Kidney (tissue), 14 donors: Measurements from ENCODE around the gene RAPH1. TPM values are rescaled to one million over a fixed set of nuclear protein-coding genes. Genes with fewer than 3 reads are reported as not detected.

ENCODE experiments used
- DNase-seq, 5 donors: peaks; one replicate each; pipeline ENCODE4 v3.0.0-alpha.2; 2013 to 2020
- FAIRE-seq: peaks from 2 replicates; lab custom pipeline; 2012; peaks lifted over from hg19 to GRCh38; lab: Jason Lieb, UNC
- H3K27ac ChIP-seq, 2 donors: one replicate each; pipeline ENCODE4 v1.7.0; 2013; ENCODE audit warnings: low read depth in 2 of 2, low read length in 2 of 2, inconsistent platforms in 1 of 2
- H3K27me3 ChIP-seq: one replicate; pipeline ENCODE4 v1.7.1; 2013; ENCODE audit warnings: low read length, inconsistent platforms; ENCODE audit not compliant: control insufficient read depth, insufficient read depth
- H3K36me3 ChIP-seq, 3 donors: one replicate each; pipeline versions ENCODE4 v1.7.0 to v1.7.1; 2013; ENCODE audit warnings: low read length in 3 of 3, control low read depth in 1 of 3, inconsistent platforms in 1 of 3; ENCODE audit not compliant: insufficient read depth in 3 of 3, control insufficient read depth in 2 of 3
- H3K4me1 ChIP-seq, 3 donors: one replicate each; pipeline versions ENCODE4 v1.7.0 to v1.7.1; 2013; ENCODE audit warnings: low read length in 3 of 3, inconsistent platforms in 1 of 3, low read depth in 1 of 3; ENCODE audit not compliant: control insufficient read depth in 2 of 3, insufficient read depth in 2 of 3
- H3K4me3 ChIP-seq, 3 donors: one replicate each; pipeline versions ENCODE4 v1.7.0 to v1.8.1; 2013; ENCODE audit warnings: low read length in 3 of 3, control low read depth in 1 of 3, inconsistent platforms in 1 of 3
- H3K9ac ChIP-seq, 3 donors: one replicate each; pipeline versions ENCODE4 v1.7.0 to v1.7.1; 2013; ENCODE audit warnings: low read length in 3 of 3, control low read depth in 1 of 3, inconsistent platforms in 1 of 3
- H3K9me3 ChIP-seq, 3 donors: one replicate each; pipeline versions ENCODE4 v1.7.0 to v1.7.1; 2013; ENCODE audit warnings: low read length in 3 of 3, control low read depth in 1 of 3, inconsistent platforms in 1 of 3; ENCODE audit not compliant: control insufficient read depth in 2 of 3, insufficient read depth in 1 of 3
- intact Hi-C: fragments of 100-400 bp; cut with DNase I; formaldehyde crosslinking; loops from one replicate; pipeline ENCODE4 v1.11.1; 2022
- polyA plus RNA-seq: library from polyadenylated mRNA; stranded (reverse); fragments of 350-450 nt; fragmentation: Illumina TruSeq; extraction: RNeasy Lipid Tissue Mini Kit (QIAGEN cat#74804); gene quantifications from one replicate; pipeline ENCODE4 v1.2.3, GENCODE V29; 2014; ENCODE audit warnings: low read depth, low replicate concordance; ENCODE audit not compliant: insufficient read depth
- total RNA-seq: library from RNA; stranded (reverse); fragmentation: NEBNext Ultra II Directional; extraction: Animal tissue kit (Norgen Biotek cat#: 25700); gene quantifications from one replicate; pipeline ENCODE4 v1.2.1, GENCODE V29; 2021
- TF ChIP-seq, protein P1 (sequence below): IDR thresholded peaks from 3 replicates; pipeline ENCODE4 v1.5.1; 2012; ENCODE audit warnings: mild to moderate bottlenecking, moderate library complexity, borderline replicate concordance; ENCODE audit not compliant: insufficient read depth; ENCODE audit errors: extremely low read depth
- donor health status: control.
- donor health status: control.
- donor health status: control.
- donor health status: control.
- donor health status: control.
- donor health status: DM: yes; HTN: yes; CAD: no.
- donor health status: Normal renal cell carcinoma (clear cell type).

Gene RAPH1
- total and polyA plus RNA-seq, 2 donors from 2014 or later = 3.5 to 90.7 TPM

DNA sequence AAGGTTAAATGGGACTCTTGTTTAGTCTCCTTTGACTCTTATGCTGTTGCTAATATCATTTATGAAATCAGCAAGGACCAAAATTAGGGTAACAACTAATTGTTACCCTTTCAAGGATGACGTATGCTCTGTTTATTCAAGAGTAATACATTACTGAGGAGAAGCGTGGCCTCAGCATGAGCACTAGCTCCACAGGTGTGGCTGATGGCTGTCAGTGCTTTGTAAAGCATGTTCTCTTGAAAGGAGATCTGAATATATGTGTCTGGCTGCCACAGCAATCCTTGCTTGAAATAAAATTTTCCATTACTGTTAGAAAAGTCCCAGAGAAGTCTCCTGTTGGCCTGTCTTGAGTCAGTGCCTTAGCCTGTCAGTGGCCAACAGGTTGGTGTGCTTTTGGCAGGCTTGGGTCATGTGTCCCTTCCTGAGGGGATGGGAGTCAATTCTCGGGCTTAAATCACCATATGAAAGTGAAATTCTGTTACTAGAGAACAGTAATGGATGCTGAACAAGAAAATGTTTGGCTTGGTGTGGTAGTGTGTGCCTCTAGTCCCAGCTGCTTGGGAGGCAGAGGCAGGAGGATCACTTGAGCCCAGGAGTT lies 174.2 kb downstream of the RAPH1 start:
- Histone ChIP-seq H3K36me3 (no peaks in the 10 kb centered on the region), H3K27ac (no peak overlapping the region), H3K9me3 (no peaks in the 10 kb centered on the region), H3K27me3 (no peaks in the 10 kb centered on the region), H3K4me3 (no peak overlapping the region), H3K9ac (no peak overlapping the region), H3K4me1 (peaks cover 0 to 5% (median 0%) of the 10 kb centered on the region in 3 donors)
- FAIRE-seq = no peak
- intact Hi-C loops = no loop called here
- TF ChIP-seq, protein P1, sequence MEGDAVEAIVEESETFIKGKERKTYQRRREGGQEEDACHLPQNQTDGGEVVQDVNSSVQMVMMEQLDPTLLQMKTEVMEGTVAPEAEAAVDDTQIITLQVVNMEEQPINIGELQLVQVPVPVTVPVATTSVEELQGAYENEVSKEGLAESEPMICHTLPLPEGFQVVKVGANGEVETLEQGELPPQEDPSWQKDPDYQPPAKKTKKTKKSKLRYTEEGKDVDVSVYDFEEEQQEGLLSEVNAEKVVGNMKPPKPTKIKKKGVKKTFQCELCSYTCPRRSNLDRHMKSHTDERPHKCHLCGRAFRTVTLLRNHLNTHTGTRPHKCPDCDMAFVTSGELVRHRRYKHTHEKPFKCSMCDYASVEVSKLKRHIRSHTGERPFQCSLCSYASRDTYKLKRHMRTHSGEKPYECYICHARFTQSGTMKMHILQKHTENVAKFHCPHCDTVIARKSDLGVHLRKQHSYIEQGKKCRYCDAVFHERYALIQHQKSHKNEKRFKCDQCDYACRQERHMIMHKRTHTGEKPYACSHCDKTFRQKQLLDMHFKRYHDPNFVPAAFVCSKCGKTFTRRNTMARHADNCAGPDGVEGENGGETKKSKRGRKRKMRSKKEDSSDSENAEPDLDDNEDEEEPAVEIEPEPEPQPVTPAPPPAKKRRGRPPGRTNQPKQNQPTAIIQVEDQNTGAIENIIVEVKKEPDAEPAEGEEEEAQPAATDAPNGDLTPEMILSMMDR = no peak
- no peak for DNase-seq

DNA sequence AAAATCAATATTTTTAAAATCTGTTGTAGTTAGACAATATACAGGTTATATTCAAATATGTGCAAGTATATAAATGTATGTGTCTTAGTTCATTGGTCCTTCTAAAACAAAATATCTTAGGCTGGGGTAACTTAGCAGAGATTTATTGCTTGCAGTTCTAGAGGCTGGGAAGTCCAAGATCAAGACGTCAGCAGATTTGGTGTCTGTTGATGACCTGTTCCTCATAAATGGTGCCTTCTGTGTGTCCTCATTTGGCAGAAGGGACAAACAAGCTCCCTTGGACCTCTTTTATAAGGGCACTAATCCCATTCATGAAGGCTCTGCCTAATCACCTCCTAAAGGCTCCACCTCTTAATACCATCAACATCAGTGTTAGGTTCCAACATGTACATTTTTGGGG lies 175.7 kb downstream of the RAPH1 start:
- no peaks in the 10 kb centered on the region for H3K36me3 ChIP-seq
- FAIRE-seq (no peak), DNase-seq (no peak)
- TF ChIP-seq, protein P1 = no peak
- H3K27me3 ChIP-seq = no peaks in the 10 kb centered on the region
- H3K9ac ChIP-seq = no peak overlapping the region
- H3K4me1 ChIP-seq = peaks cover 0 to 5% (median 0%) of the 10 kb centered on the region in 3 donors
- no peak overlapping the region for H3K4me3 ChIP-seq
- intact Hi-C loops = no loop called here
- no peaks in the 10 kb centered on the region for H3K9me3 ChIP-seq
- H3K27ac ChIP-seq = no peak overlapping the region

DNA sequence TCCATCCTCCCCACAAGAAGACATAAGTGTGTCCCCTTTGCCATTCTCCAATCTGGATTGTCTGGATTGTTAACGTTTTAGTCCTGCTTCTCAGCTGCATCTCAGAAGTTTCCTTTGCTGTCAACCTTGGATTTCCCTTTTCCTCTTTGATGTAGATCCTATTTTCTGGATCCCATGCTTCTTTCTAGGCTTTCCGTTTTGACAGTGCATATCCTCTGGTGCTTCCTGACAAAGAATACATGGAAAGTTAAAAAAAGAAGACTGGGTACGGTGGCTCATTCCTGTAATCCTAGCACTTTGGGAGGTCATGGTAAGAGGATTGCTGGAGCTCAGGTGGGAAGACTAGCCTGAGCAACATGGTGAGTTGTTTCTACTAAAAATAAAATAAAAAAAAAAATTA lies 180.1 kb downstream of the RAPH1 start:
- Histone ChIP-seq H3K9me3 (no peaks in the 10 kb centered on the region), H3K9ac (no peak overlapping the region), H3K4me3 (no peak overlapping the region), H3K27me3 (no peaks in the 10 kb centered on the region), H3K36me3 (no peaks in the 10 kb centered on the region), H3K27ac (no peak overlapping the region), H3K4me1 (no peaks in the 10 kb centered on the region)
- intact Hi-C loops = no loop called here
- TF ChIP-seq, protein P1 = no peak
- DNase-seq (no peak), FAIRE-seq (no peak)

- Histone ChIP-seq H3K27me3 (no peaks in the 10 kb centered on the region), H3K4me1 (no peaks in the 10 kb centered on the region), H3K27ac (no peak overlapping the region), H3K4me3 (no peak overlapping the region), H3K9me3 (no peaks in the 10 kb centered on the region), H3K36me3 (no peaks in the 10 kb centered on the region), H3K9ac (no peak overlapping the region)
- TF ChIP-seq, protein P1 = no peak
- DNase-seq (no peak), FAIRE-seq (no peak)
- intact Hi-C loops = no loop called here
Observed at GRCh38 chr2:203352604-203353255, 182.4 kb downstream of the RAPH1 start.
